NCI-H2081 (cell line): ENCODE results near the gene DIO2.

ENCODE experiments used
- DNase-seq, 2 experiments: peaks; one replicate each; lab custom pipeline; 2025; lab: John Stamatoyannopoulos, UW

DIO2 gene

GRCh38 chr14:80167793-80168448 is 43.4 kb downstream of the DIO2 start:
- DNase-seq = no peak

GRCh38 chr14:80164991-80165721 is 46.1 kb downstream of the DIO2 start:
- DNase-seq = no peak

- no peak for DNase-seq
Measured at GRCh38 chr14:80152763-80153162, 58.5 kb downstream of the DIO2 start.

- no peak for DNase-seq
Measured at GRCh38 chr14:80152166-80152565, 59.1 kb downstream of the DIO2 start.

GRCh38 chr14:80150301-80150700 is 61.0 kb downstream of the DIO2 start:
- DNase-seq = no peak
